PC-9 (cell line): ENCODE results near the gene POLR2F.

Source experiments
- CTCF ChIP-seq: fragments of 200-600 bp; sonication (generic); conservative IDR thresholded peaks from 2 replicates; pipeline ENCODE4 v1.6.1; 2017; ENCODE audit warnings: mixed run types, antibody characterized with exemption, mild to moderate bottlenecking, moderate library complexity
- EZH2 ChIP-seq: fragments of 200-600 bp; sonication (generic); IDR thresholded peaks from 2 replicates; pipeline ENCODE4 v1.8.0; 2017; ENCODE audit warnings: antibody characterized with exemption, low read depth

- TF ChIP-seq CTCF = no peak
- no peak for TF ChIP-seq EZH2
Observed at GRCh38 chr22:38005943-38006342, 52.4 kb downstream of the POLR2F start.
